CD4-positive, alpha-beta T cell treated with Interleukin-12 subunit alpha and Interleukin-12 subunit beta, for 1 hour (primary cell): ENCODE measurements around the gene FHDC1.

Experiments
- DNase-seq: peaks from one replicate; pipeline ENCODE4 v3.0.0-alpha.2; 2020

The FHDC1 gene

GRCh38 chr4:152983774-152984411, 47.8 kb downstream of the FHDC1 start:
- no peak for DNase-seq

- DNase-seq = no peak
Observed at GRCh38 chr4:152988721-152989553, 52.8 kb downstream of the FHDC1 start.

GRCh38 chr4:152989554-152989970, 53.4 kb downstream of the FHDC1 start:
- DNase-seq = no peak

- no peak for DNase-seq
Observed at GRCh38 chr4:152990471-152991131, 54.5 kb downstream of the FHDC1 start.

GRCh38 chr4:152991398-152991797, 55.3 kb downstream of the FHDC1 start:
- DNase-seq = no peak

GRCh38 chr4:152992027-152992426, 55.9 kb downstream of the FHDC1 start:
- no peak for DNase-seq

- no peak for DNase-seq
Observed at GRCh38 chr4:152992466-152992865, 56.3 kb downstream of the FHDC1 start.

GRCh38 chr4:152994038-152994437, 57.9 kb downstream of the FHDC1 start:
- DNase-seq = no peak

- no peak for DNase-seq
Observed at GRCh38 chr4:152996111-152996571, 60.0 kb downstream of the FHDC1 start.

GRCh38 chr4:152996672-152997071, 60.5 kb downstream of the FHDC1 start:
- DNase-seq = no peak

- no peak for DNase-seq
Observed at GRCh38 chr4:152997288-152997687, 61.2 kb downstream of the FHDC1 start.

GRCh38 chr4:152997771-152998487, 61.8 kb downstream of the FHDC1 start:
- no peak for DNase-seq

GRCh38 chr4:152998861-152999260, 62.7 kb downstream of the FHDC1 start:
- DNase-seq = no peak

- no peak for DNase-seq
Observed at GRCh38 chr4:152999346-153000075, 63.4 kb downstream of the FHDC1 start.

GRCh38 chr4:153000076-153000420, 63.9 kb downstream of the FHDC1 start:
- DNase-seq = no peak

- DNase-seq = no peak
Observed at GRCh38 chr4:153001626-153002025, 65.5 kb downstream of the FHDC1 start.

GRCh38 chr4:153002110-153002509, 66.0 kb downstream of the FHDC1 start:
- DNase-seq = no peak

- DNase-seq = no peak
Observed at GRCh38 chr4:153004081-153004850, 68.1 kb downstream of the FHDC1 start.

GRCh38 chr4:153005899-153006381, 69.8 kb downstream of the FHDC1 start:
- DNase-seq = no peak

- DNase-seq = no peak
Observed at GRCh38 chr4:153008578-153009199, 72.6 kb downstream of the FHDC1 start.

GRCh38 chr4:153010146-153010545, 74.0 kb downstream of the FHDC1 start:
- DNase-seq = no peak
